Esophagus muscularis mucosa (tissue), 4 donors: ENCODE results near the gene MMP21. TPM values are rescaled to one million over a fixed set of nuclear protein-coding genes. Genes with fewer than 3 reads are reported as not detected.

Experiments used
- DNase-seq: peaks from one replicate; pipeline ENCODE4 v3.0.0-alpha.2; 2017; ENCODE audit errors: extremely low spot score
- H3K27ac ChIP-seq, 4 donors: fragments of 200-600 bp; sonication (generic); replicated peaks in 1 of 4; 1 replicate in 3 of 4; 2 replicates in 1 of 4; pipeline ENCODE4 v1.5.1; 2016 to 2019; ENCODE audit warnings: mild to moderate bottlenecking in 1 of 4
- H3K27me3 ChIP-seq, 4 donors: fragments of 200-600 bp; sonication (generic); one replicate each; pipeline versions ENCODE4 v1.5.1 to v1.6.0; 2016 to 2019
- H3K36me3 ChIP-seq, 4 donors: fragments of 200-600 bp; sonication (generic); one replicate each; pipeline ENCODE4 v1.5.1; 2016 to 2019
- H3K4me1 ChIP-seq, 4 donors: fragments of 200-600 bp; sonication (generic); one replicate each; pipeline ENCODE4 v1.5.1; 2016 to 2019
- H3K4me3 ChIP-seq, 4 donors: fragments of 200-600 bp; sonication (generic); 1 replicate in 2 of 4; 2 replicates in 2 of 4; pipeline ENCODE4 v1.5.1; 2016 to 2019; ENCODE audit warnings: mild to moderate bottlenecking in 4 of 4, moderate library complexity in 1 of 4
- H3K9me3 ChIP-seq, 4 donors: fragments of 200-600 bp; sonication (generic); 1 replicate in 3 of 4; 2 replicates in 1 of 4; pipeline ENCODE4 v1.5.1; 2016 to 2019
- EP300 ChIP-seq: sonication (generic); formaldehyde crosslinking; IDR thresholded peaks from one replicate; pipeline ENCODE4 v1.6.1; 2017; ENCODE audit warnings: antibody characterized with exemption
- POLR2A ChIP-seq: fragments of 450-650 bp; IDR thresholded peaks from one replicate; pipeline ENCODE4 v1.6.1; 2017; ENCODE audit warnings: antibody characterized with exemption, moderate library complexity, mild to moderate bottlenecking, low read depth
- POLR2AphosphoS5 ChIP-seq, 2 donors: sonication (generic); formaldehyde crosslinking; IDR thresholded peaks; one replicate each; pipeline ENCODE4 v1.6.1; 2017; ENCODE audit warnings: antibody characterized with exemption in 2 of 2
- WGBS: methylation state at CpG from one replicate; pipeline ENCODE4 v1.1.5; 2018; 5-methylcytosine and 5-hydroxymethylcytosine counted together
- intact Hi-C: fragments of 100-400 bp; cut with DNase I; formaldehyde crosslinking; loops from one replicate; pipeline ENCODE4 v1.15.1; 2023
- total RNA-seq, 4 donors: library from RNA; depleted of rRNA; stranded (reverse); fragments of >200 nt; gene quantifications; one replicate each; pipeline versions ENCODE4 v1.1.0 to v1.2.1, GENCODE V29; 2016
- TF ChIP-seq, protein P1 (sequence below), 3 experiments: fragments of 200-600 bp in 2 of 3; fragments of 450-650 bp in 1 of 3; sonication (generic) in 2 of 3; IDR thresholded peaks; one replicate each; pipeline ENCODE4 v1.5.1; 2017 to 2019; ENCODE audit warnings: antibody characterized with exemption in 3 of 3, mild to moderate bottlenecking in 2 of 3, moderate library complexity in 1 of 3

The MMP21 gene, protein sequence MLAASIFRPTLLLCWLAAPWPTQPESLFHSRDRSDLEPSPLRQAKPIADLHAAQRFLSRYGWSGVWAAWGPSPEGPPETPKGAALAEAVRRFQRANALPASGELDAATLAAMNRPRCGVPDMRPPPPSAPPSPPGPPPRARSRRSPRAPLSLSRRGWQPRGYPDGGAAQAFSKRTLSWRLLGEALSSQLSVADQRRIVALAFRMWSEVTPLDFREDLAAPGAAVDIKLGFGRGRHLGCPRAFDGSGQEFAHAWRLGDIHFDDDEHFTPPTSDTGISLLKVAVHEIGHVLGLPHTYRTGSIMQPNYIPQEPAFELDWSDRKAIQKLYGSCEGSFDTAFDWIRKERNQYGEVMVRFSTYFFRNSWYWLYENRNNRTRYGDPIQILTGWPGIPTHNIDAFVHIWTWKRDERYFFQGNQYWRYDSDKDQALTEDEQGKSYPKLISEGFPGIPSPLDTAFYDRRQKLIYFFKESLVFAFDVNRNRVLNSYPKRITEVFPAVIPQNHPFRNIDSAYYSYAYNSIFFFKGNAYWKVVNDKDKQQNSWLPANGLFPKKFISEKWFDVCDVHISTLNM
- not detected for total RNA-seq

DNA sequence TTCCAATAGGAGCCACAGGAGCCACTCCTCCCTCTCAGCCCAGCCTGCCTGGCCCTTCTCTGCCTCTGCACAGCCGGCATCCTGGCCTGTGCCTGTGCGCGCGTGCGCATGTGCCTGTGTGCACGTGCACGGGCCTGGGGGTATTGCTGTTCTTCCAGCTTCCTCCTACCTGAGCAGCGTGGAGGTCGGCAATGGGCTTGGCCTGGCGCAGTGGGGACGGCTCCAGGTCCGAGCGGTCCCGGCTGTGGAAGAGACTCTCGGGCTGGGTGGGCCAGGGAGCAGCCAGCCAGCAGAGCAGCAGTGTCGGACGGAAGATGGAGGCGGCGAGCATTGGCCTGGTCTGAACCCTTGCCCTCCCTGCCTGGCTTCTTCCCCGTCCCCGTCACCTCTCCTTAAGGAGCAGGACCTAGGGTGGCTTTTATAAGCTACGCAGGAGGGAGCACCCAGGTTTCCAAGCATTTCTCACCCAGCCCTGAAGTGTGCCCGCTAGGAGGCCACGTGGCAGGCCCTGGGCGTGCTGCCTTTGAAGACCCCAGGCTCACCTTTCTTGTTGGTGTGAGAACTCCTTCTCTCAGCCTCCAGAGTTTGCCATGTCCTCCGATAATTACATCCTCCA is at the start of gene MMP21:
Gene MMP21 (minus strand): TSS at position 331 of the 616 bp plus-strand sequence. CDS start 0 bp downstream, at position 331.
- 94% methylated on average over 15 of the region's 26 CpGs for WGBS

GRCh38 chr10:125824736-125825135 is 49.1 kb upstream of the MMP21 start:
- no peaks in the 10 kb centered on the region for H3K27me3 ChIP-seq
- no peak overlapping the region for H3K27ac ChIP-seq
- DNase-seq: no peak
- intact Hi-C loops: no loop called here
- no peak for TF ChIP-seq EP300
- H3K4me3 ChIP-seq: peak overlapping the region; percentile 72 to 100 (median 99)
- 85% methylated on average over 1 of the region's 1 CpG for WGBS
- peaks cover 21 to 43% (median 28%) of the 10 kb centered on the region in 4 donors for H3K36me3 ChIP-seq
- no peaks in the 10 kb centered on the region for H3K9me3 ChIP-seq
- H3K4me1 ChIP-seq: peaks cover 29 to 52% (median 42%) of the 10 kb centered on the region in 4 donors

More for the DNA sequence above, at the start of gene MMP21:
- Histone ChIP-seq H3K27me3 (peaks cover 0 to 7% (median 0%) of the 10 kb centered on the region in 4 donors), H3K4me1 (no peaks in the 10 kb centered on the region), H3K4me3 (no peak within 1 kb of the TSS), H3K9me3 (no peaks in the 10 kb centered on the region), H3K36me3 (no peaks in the 10 kb centered on the region), H3K27ac (no peak within 1 kb of the TSS)
- TF ChIP-seq POLR2AphosphoS5 (IDR thresholded peaks at IDR 0.05) (no peak), EP300 (no peak), POLR2A (no peak)
- TF ChIP-seq, protein P1, sequence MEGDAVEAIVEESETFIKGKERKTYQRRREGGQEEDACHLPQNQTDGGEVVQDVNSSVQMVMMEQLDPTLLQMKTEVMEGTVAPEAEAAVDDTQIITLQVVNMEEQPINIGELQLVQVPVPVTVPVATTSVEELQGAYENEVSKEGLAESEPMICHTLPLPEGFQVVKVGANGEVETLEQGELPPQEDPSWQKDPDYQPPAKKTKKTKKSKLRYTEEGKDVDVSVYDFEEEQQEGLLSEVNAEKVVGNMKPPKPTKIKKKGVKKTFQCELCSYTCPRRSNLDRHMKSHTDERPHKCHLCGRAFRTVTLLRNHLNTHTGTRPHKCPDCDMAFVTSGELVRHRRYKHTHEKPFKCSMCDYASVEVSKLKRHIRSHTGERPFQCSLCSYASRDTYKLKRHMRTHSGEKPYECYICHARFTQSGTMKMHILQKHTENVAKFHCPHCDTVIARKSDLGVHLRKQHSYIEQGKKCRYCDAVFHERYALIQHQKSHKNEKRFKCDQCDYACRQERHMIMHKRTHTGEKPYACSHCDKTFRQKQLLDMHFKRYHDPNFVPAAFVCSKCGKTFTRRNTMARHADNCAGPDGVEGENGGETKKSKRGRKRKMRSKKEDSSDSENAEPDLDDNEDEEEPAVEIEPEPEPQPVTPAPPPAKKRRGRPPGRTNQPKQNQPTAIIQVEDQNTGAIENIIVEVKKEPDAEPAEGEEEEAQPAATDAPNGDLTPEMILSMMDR (IDR thresholded peaks at IDR 0.05): no peak
- intact Hi-C loops: no loop called here
- no peak for DNase-seq

DNA sequence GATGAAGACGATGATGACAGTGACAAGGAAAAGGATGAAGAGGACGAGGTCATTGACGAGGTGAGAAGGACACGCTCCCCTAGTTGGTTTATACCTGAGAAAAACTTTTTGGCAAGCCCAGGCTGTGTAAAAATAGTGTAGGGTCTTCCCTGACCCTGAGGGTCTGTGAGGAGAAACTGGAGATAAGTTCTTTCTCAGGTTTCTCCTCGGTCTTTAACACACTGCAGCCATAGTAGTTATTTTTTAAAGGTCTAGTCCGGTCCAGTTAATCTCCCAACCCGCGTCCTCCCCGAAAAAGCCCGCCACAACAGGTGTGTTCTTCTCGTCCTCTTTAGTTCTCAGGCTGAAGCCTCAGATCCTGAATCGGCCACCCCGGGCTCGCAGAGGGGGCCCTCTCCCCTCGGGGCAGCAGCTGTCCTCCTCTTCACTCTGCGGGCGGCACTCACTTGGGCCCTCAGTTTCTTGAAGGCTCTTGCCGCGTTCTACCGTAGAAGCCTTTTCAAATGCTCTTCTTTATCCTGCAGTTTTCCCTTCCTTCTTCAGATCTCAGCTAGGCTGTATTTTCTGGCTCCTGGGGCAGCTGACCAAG is 48.1 kb upstream of the MMP21 start:
- H3K4me3 ChIP-seq: peak overlapping the region; percentile 72 to 100 (median 99)
- H3K27me3 ChIP-seq: no peaks in the 10 kb centered on the region
- H3K4me1 ChIP-seq: peaks cover 29 to 52% (median 42%) of the 10 kb centered on the region in 4 donors
- no peak for TF ChIP-seq EP300
- no peak for TF ChIP-seq POLR2AphosphoS5 (IDR thresholded peaks at IDR 0.05)
- TF ChIP-seq POLR2A: no peak
- TF ChIP-seq, protein P1 (IDR thresholded peaks at IDR 0.05): no peak
- WGBS: 1% methylated on average over 20 of the region's 20 CpGs
- H3K9me3 ChIP-seq: no peaks in the 10 kb centered on the region
- H3K36me3 ChIP-seq: peaks cover 12 to 33% (median 18%) of the 10 kb centered on the region in 4 donors
- no peak for DNase-seq
- H3K27ac ChIP-seq: peak overlapping the region; percentile 83 to 90 (median 88)
- intact Hi-C loops: no loop called here

- H3K4me1 ChIP-seq: peaks cover 29 to 52% (median 42%) of the 10 kb centered on the region in 4 donors
- intact Hi-C loops: no loop called here
- no peaks in the 10 kb centered on the region for H3K9me3 ChIP-seq
- H3K27ac ChIP-seq: peak within 1 kb of the TSS; percentile 83 to 90 (median 88)
- peaks cover 6 to 26% (median 11%) of the 10 kb centered on the region in 4 donors for H3K36me3 ChIP-seq
- H3K4me3 ChIP-seq: peak within 1 kb of the TSS; percentile 72 to 100 (median 99)
- peak; percentile 98 for DNase-seq
- no peaks in the 10 kb centered on the region for H3K27me3 ChIP-seq
- WGBS: 0% methylated on average over 45 of the region's 74 CpGs
- TF ChIP-seq POLR2A (peak; percentile 3), POLR2AphosphoS5 (IDR thresholded peaks at IDR 0.05) (peak; percentile 74 to 88), EP300 (no peak)
- TF ChIP-seq, protein P1 (IDR thresholded peaks at IDR 0.05): peak in 1 of 3 experiments; percentile 17
These were observed 47.4 kb upstream of the MMP21 start, which contains the start of the genes BCCIP and UROS for GRCh38 chr10:125822878-125823662. BCCIP (plus strand) TSS chr10:125823546; CDS start chr10:125823558, 12 bp downstream. UROS (minus strand) TSS chr10:125823258; CDS start chr10:125816499, 6,759 bp downstream.
